HCT116 (cell line): ENCODE results near the gene EHD4. TPM values are rescaled to one million over a fixed set of nuclear protein-coding genes. Genes with fewer than 3 reads are reported as not detected.

Experiments used
- ATAC-seq: fragments of 200-7000 bp; cut with Tn5 transposase; 2 replicates; pipeline ENCODE4 v1.9.1; 2020; ENCODE audit warnings: mild to moderate bottlenecking, moderate library complexity
- BruUV-seq: library from RNA; stranded (reverse); fragments of 400-500 nt; replicated peaks from 2 replicates; lab custom pipeline; 2021; lab: Mats Ljungman, UMichigan
- CTCF ChIA-PET: fragments of 300-600 bp; sonication (Branson Sonifier 250); formaldehyde crosslinking; loops from one replicate; lab custom pipeline; 2021; ENCODE audit warnings: antibody characterized with exemption; lab: Charles Lee
- POLR2A ChIA-PET: fragments of 300-600, 350-600 bp; sonication (Branson Sonifier 250); formaldehyde crosslinking; loops from one replicate; lab custom pipeline; 2021; ENCODE audit warnings: antibody characterized with exemption; lab: Charles Lee
- RAD21 ChIA-PET, 2 experiments: fragments of 300-600 bp; sonication (Branson Sonifier 250); formaldehyde crosslinking; loops; one replicate each; lab custom pipeline; 2023; ENCODE audit warnings: low total read pairs in 2 of 2; ENCODE audit not compliant: uncharacterized antibody in 2 of 2, unreplicated experiment in 2 of 2, low non-redundant PET in 1 of 2; lab: Charles Lee
- DNase-seq: peaks from one replicate; pipeline ENCODE4 v3.0.0-alpha.2; 2010; ENCODE audit warnings: low read depth, low spot score
- H2AFZ ChIP-seq: fragments of 200-600 bp; shearing (Covaris generic), sonication (generic); 2 replicates; pipeline ENCODE4 v1.6.1; 2017; ENCODE audit warnings: low read depth, mixed run types, mixed read lengths, antibody characterized with exemption, low read length; ENCODE audit not compliant: poor library complexity, severe bottlenecking
- H3K27ac ChIP-seq: 2 replicates; pipeline ENCODE4 v1.5.1; 2012; ENCODE audit warnings: low read depth, low read length
- H3K27me3 ChIP-seq: fragments of 200-600 bp; sonication (generic); 2 replicates; pipeline ENCODE4 v1.6.1; 2016; ENCODE audit warnings: mixed run types, low read length, mixed read lengths; ENCODE audit not compliant: insufficient read depth
- H3K36me3 ChIP-seq, 2 experiments: fragments of 200-500 bp in 1 of 2; fragments of 200-600 bp in 1 of 2; sonication (Bioruptor generic) in 1 of 2; sonication (generic) in 1 of 2; 2 replicates each; pipeline versions ENCODE4 v1.5.1 to v1.6.1; 2014 to 2016; ENCODE audit warnings: low read length in 2 of 2, inconsistent platforms in 1 of 2, mixed read lengths in 1 of 2, mixed run types in 1 of 2; ENCODE audit not compliant: insufficient read depth in 2 of 2, control insufficient read depth in 1 of 2
- H3K4me1 ChIP-seq, 2 experiments: fragments of 200-600 bp in 1 of 2; sonication (generic) in 1 of 2; 2 replicates each; pipeline versions ENCODE4 v1.5.1 to v1.6.1; 2012 to 2017; ENCODE audit warnings: low read length in 2 of 2, inconsistent platforms in 1 of 2, mild to moderate bottlenecking in 1 of 2, mixed read lengths in 1 of 2, mixed run types in 1 of 2, moderate library complexity in 1 of 2; ENCODE audit not compliant: insufficient read depth in 2 of 2, control insufficient read depth in 1 of 2
- H3K4me2 ChIP-seq: fragments of 200-600 bp; sonication (generic); 2 replicates; pipeline ENCODE4 v1.6.1; 2017; ENCODE audit warnings: mixed run types, low read length, mixed read lengths
- H3K4me3 ChIP-seq, 2 experiments: fragments of 200-600 bp in 1 of 2; sonication (generic) in 1 of 2; replicated peaks in 1 of 2; 2 replicates each; pipeline ENCODE4 v1.5.1; 2011 to 2016; ENCODE audit warnings: low read length in 2 of 2, control low read depth in 1 of 2, low read depth in 1 of 2, mild to moderate bottlenecking in 1 of 2, mixed read lengths in 1 of 2, mixed run types in 1 of 2
- H3K79me2 ChIP-seq: fragments of 200-600 bp; sonication (generic); 2 replicates; pipeline ENCODE4 v1.6.1; 2017; ENCODE audit warnings: mild to moderate bottlenecking, mixed run types, low read length, moderate library complexity, mixed read lengths; ENCODE audit not compliant: insufficient read depth
- H3K9ac ChIP-seq: fragments of 200-600 bp; sonication (generic); 2 replicates; pipeline ENCODE4 v1.6.1; 2016; ENCODE audit warnings: low read length, mixed read lengths
- H3K9me2 ChIP-seq: fragments of 200-600 bp; sonication (generic), shearing (Covaris generic); 2 replicates; pipeline ENCODE4 v1.6.1; 2017; ENCODE audit warnings: mixed run types, mild to moderate bottlenecking, moderate library complexity; ENCODE audit not compliant: insufficient read depth
- H3K9me3 ChIP-seq, 2 experiments: fragments of 200-500 bp in 1 of 2; fragments of 200-600 bp in 1 of 2; sonication (Bioruptor generic) in 1 of 2; sonication (generic) in 1 of 2; 2 replicates each; pipeline ENCODE4 v1.6.1; 2014 to 2017; ENCODE audit warnings: low read length in 2 of 2, mixed read lengths in 2 of 2, inconsistent platforms in 1 of 2, low read depth in 1 of 2, mild to moderate bottlenecking in 1 of 2, mixed run types in 1 of 2, moderate library complexity in 1 of 2; ENCODE audit not compliant: control insufficient read depth in 1 of 2, insufficient read depth in 1 of 2
- H4K20me1 ChIP-seq: fragments of 200-600 bp; sonication (generic), shearing (Covaris generic); 2 replicates; pipeline ENCODE4 v1.6.1; 2017; ENCODE audit warnings: mixed run types, mild to moderate bottlenecking, moderate library complexity; ENCODE audit not compliant: insufficient read depth
- CBX3 ChIP-seq: IDR thresholded peaks from 2 replicates; pipeline ENCODE4 v1.6.1; 2012; ENCODE audit warnings: low read depth
- CEBPB ChIP-seq: IDR thresholded peaks from 2 replicates; pipeline ENCODE4 v1.6.1; 2012; ENCODE audit warnings: low read depth
- EGR1 ChIP-seq: IDR thresholded peaks from 2 replicates; pipeline ENCODE4 v1.6.1; 2012; ENCODE audit warnings: low read depth
- ELF1 ChIP-seq: IDR thresholded peaks from 2 replicates; pipeline ENCODE4 v1.6.1; 2012; ENCODE audit warnings: low read depth, borderline replicate concordance
- EZH2 ChIP-seq: fragments of 200-600 bp; sonication (generic); IDR thresholded peaks from 2 replicates; pipeline ENCODE4 v1.6.1; 2017; ENCODE audit warnings: antibody characterized with exemption, mixed run types
- EZH2phosphoT487 ChIP-seq: fragments of 200-600 bp; IDR thresholded peaks from 2 replicates; pipeline ENCODE4 v1.6.1; 2018; ENCODE audit warnings: antibody characterized with exemption, borderline replicate concordance
- JUND ChIP-seq: IDR thresholded peaks from 2 replicates; pipeline ENCODE4 v1.6.1; 2012
- POLR2A ChIP-seq: IDR thresholded peaks from 2 replicates; pipeline ENCODE4 v1.7.0; 2011; ENCODE audit warnings: borderline replicate concordance; ENCODE audit not compliant: insufficient read depth, insufficient read length; ENCODE audit errors: extremely low read depth
- POLR2AphosphoS5 ChIP-seq: IDR thresholded peaks from 2 replicates; pipeline ENCODE4 v1.6.1; 2011; ENCODE audit warnings: mild to moderate bottlenecking, low read depth, low read length, moderate library complexity
- SP1 ChIP-seq: IDR thresholded peaks from 2 replicates; pipeline ENCODE4 v1.6.1; 2012; ENCODE audit warnings: low read depth
- SRF ChIP-seq: IDR thresholded peaks from 2 replicates; pipeline ENCODE4 v1.6.1; 2012; ENCODE audit warnings: low read depth
- YY1 ChIP-seq: IDR thresholded peaks from 2 replicates; pipeline ENCODE4 v1.6.1; 2011; ENCODE audit warnings: low read length, low read depth, moderate library complexity, mild to moderate bottlenecking; ENCODE audit not compliant: insufficient replicate concordance; ENCODE audit errors: extremely low read depth
- ZFX ChIP-seq: fragments of 450-650 bp; IDR thresholded peaks from 2 replicates; pipeline ENCODE4 v1.6.1; 2017
- ZNF274 ChIP-seq: fragments of 200-500 bp; sonication (Bioruptor generic); IDR thresholded peaks from 2 replicates; pipeline ENCODE4 v1.6.1; 2014; ENCODE audit warnings: mild to moderate bottlenecking, low read depth, low read length, inconsistent platforms
- intact Hi-C: fragments of 100-400 bp; cut with micrococcal nuclease; formaldehyde crosslinking; loops from 2 replicates; pipeline ENCODE4 v1.10.0; 2022
- total RNA-seq: library from RNA; stranded (reverse); gene quantifications from one replicate; pipeline ENCODE4 v1.2.1, GENCODE V29; 2021; ENCODE audit not compliant: unreplicated experiment
- TF ChIP-seq, protein P1 (sequence below): IDR thresholded peaks from 2 replicates; pipeline ENCODE4 v1.6.1; 2011; ENCODE audit warnings: mild to moderate bottlenecking, low read length, moderate library complexity; ENCODE audit not compliant: insufficient replicate concordance; ENCODE audit errors: extremely low read depth
- TF ChIP-seq, protein P2 (sequence below): IDR thresholded peaks from 2 replicates; pipeline ENCODE4 v1.6.1; 2012; ENCODE audit warnings: low read depth

EHD4 gene
- total RNA-seq, 1 experiment from 2014 or later: 28.0 TPM

DNA sequence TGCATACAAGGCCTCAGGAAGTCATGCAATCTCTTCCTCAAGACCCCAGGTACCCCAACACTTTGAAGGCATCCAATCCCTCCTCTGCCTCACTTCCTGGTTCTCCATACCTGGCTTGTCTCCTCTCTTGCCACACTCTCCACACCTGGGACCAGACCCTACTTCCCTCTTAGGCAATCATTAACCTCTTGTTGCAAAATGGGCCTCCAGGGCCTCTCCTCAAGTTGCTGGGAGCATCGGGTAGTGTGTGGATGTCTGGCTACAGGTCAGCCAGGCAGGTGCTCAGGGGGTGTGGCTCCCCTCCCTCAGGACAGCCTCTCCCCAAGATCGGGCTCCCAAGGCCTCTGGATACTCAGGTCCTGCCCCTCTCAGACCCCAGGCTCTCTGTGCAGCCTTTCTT lies 39.9 kb upstream of the EHD4 start:
- peaks cover 6 to 15% of the 10 kb centered on the region in 2 experiments for H3K4me1 ChIP-seq
- H3K27me3 ChIP-seq: no peaks in the 10 kb centered on the region
- H3K4me2 ChIP-seq: no peak overlapping the region
- DNase-seq (no peak), ATAC-seq (no peak)
- RAD21 ChIA-PET: no interaction called here
- no peaks in the 10 kb centered on the region for H3K9me3 ChIP-seq
- BruUV-seq: no TSS peak
- no peaks in the 10 kb centered on the region for H4K20me1 ChIP-seq
- intact Hi-C loops: no loop called here
- CTCF ChIA-PET: interaction anchor here (0.9 kb wide), 1 partner anchor 45 kb away, joined by 3 read pairs; no protein-coding TSS in a partner anchor
- H3K9ac ChIP-seq: no peak overlapping the region
- H2AFZ ChIP-seq: no peak overlapping the region
- POLR2A ChIA-PET: no interaction called here
- TF ChIP-seq EZH2phosphoT487 (no peak), EZH2 (no peak), POLR2AphosphoS5 (no peak), JUND (no peak), SRF (no peak), CEBPB (no peak), YY1 (no peak), ELF1 (no peak), CBX3 (no peak), POLR2A (no peak), ZNF274 (no peak), ZFX (no peak), EGR1 (no peak), SP1 (no peak)
- TF ChIP-seq, protein P1, sequence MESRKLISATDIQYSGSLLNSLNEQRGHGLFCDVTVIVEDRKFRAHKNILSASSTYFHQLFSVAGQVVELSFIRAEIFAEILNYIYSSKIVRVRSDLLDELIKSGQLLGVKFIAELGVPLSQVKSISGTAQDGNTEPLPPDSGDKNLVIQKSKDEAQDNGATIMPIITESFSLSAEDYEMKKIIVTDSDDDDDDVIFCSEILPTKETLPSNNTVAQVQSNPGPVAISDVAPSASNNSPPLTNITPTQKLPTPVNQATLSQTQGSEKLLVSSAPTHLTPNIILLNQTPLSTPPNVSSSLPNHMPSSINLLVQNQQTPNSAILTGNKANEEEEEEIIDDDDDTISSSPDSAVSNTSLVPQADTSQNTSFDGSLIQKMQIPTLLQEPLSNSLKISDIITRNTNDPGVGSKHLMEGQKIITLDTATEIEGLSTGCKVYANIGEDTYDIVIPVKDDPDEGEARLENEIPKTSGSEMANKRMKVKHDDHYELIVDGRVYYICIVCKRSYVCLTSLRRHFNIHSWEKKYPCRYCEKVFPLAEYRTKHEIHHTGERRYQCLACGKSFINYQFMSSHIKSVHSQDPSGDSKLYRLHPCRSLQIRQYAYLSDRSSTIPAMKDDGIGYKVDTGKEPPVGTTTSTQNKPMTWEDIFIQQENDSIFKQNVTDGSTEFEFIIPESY: no peak
- TF ChIP-seq, protein P2, sequence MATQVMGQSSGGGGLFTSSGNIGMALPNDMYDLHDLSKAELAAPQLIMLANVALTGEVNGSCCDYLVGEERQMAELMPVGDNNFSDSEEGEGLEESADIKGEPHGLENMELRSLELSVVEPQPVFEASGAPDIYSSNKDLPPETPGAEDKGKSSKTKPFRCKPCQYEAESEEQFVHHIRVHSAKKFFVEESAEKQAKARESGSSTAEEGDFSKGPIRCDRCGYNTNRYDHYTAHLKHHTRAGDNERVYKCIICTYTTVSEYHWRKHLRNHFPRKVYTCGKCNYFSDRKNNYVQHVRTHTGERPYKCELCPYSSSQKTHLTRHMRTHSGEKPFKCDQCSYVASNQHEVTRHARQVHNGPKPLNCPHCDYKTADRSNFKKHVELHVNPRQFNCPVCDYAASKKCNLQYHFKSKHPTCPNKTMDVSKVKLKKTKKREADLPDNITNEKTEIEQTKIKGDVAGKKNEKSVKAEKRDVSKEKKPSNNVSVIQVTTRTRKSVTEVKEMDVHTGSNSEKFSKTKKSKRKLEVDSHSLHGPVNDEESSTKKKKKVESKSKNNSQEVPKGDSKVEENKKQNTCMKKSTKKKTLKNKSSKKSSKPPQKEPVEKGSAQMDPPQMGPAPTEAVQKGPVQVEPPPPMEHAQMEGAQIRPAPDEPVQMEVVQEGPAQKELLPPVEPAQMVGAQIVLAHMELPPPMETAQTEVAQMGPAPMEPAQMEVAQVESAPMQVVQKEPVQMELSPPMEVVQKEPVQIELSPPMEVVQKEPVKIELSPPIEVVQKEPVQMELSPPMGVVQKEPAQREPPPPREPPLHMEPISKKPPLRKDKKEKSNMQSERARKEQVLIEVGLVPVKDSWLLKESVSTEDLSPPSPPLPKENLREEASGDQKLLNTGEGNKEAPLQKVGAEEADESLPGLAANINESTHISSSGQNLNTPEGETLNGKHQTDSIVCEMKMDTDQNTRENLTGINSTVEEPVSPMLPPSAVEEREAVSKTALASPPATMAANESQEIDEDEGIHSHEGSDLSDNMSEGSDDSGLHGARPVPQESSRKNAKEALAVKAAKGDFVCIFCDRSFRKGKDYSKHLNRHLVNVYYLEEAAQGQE: no peak
- H3K79me2 ChIP-seq: no peaks in the 10 kb centered on the region
- H3K4me3 ChIP-seq: no peak overlapping the region
- no peak overlapping the region for H3K27ac ChIP-seq
- H3K36me3 ChIP-seq: no peaks in the 10 kb centered on the region
- H3K9me2 ChIP-seq: no peaks in the 10 kb centered on the region
